Measurements from ENCODE around the gene RALGPS2.

The RALGPS2 gene

DNA sequence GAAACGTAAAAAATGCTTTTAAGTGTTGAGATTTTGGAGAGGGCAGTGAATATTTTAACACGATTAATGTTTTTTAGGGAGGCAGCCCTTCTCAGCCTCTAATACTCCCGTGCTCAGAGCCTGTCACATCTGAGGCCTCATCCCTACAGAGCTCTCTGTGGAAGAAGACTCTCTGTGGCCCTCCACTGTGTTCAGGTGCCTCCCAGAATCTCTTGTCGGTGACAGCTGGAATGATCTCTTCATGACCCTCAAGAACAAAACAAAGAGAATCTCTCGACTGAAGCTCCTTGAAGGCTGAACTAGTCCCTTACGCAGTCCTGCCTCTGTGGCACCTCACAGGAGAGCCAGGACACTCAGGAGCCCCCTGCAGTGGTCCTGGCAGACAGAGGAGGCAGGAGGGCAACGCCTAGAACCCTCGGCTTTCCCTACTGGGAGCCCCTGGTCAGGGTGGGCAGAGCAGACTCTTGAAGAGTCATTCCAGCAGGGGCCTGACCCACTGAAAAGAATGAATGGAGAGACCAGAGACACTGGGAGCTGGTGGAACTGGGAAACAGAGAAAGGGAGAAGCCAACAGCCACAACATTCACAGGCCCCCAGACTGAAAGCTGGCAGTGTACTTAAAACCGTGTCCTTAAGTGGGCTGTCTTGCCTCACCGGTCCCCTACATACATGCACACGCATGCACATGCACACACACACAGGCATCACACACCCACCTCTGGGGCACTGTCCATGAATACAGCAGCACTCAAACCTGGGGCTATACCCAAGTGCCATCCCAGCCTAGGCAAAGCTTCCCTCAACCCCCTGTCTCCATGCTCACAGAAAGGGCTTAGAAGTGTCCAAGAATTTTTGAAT is 213.3 kb downstream of the RALGPS2 start:
- no peaks in the 10 kb centered on the region for H3K36me3 ChIP-seq (replicated peaks; ENCODE audit: low read depth, low read length)
- TF ChIP-seq, protein P1, sequence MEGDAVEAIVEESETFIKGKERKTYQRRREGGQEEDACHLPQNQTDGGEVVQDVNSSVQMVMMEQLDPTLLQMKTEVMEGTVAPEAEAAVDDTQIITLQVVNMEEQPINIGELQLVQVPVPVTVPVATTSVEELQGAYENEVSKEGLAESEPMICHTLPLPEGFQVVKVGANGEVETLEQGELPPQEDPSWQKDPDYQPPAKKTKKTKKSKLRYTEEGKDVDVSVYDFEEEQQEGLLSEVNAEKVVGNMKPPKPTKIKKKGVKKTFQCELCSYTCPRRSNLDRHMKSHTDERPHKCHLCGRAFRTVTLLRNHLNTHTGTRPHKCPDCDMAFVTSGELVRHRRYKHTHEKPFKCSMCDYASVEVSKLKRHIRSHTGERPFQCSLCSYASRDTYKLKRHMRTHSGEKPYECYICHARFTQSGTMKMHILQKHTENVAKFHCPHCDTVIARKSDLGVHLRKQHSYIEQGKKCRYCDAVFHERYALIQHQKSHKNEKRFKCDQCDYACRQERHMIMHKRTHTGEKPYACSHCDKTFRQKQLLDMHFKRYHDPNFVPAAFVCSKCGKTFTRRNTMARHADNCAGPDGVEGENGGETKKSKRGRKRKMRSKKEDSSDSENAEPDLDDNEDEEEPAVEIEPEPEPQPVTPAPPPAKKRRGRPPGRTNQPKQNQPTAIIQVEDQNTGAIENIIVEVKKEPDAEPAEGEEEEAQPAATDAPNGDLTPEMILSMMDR (IDR thresholded peaks at IDR 0.05; ENCODE audit: low read depth, low read length) = no peak
- TF ChIP-seq EZH2phosphoT487 (IDR thresholded peaks at IDR 0.05; ENCODE audit: low read depth) = no peak
- no peak overlapping the region for H2AFZ ChIP-seq (ENCODE audit: low read depth, low read length)
- peaks cover 14% of the 10 kb centered on the region; the same call in 1 of the 2 replicates for H3K4me1 ChIP-seq (ENCODE audit: low read length)
- H3K4me3 ChIP-seq (ENCODE audit: low read length) = no peak overlapping the region
- no peak overlapping the region for H3K27ac ChIP-seq (ENCODE audit: low read length)
- H3K79me2 ChIP-seq (ENCODE audit: low read length) = no peaks in the 10 kb centered on the region
- H3K27me3 ChIP-seq (ENCODE audit: low read depth, low read length) = peaks cover 7% of the 10 kb centered on the region; the same call in 1 of the 2 replicates
- H3K4me2 ChIP-seq (ENCODE audit: low read length) = no peak overlapping the region
- no peaks in the 10 kb centered on the region for H3K9me3 ChIP-seq (ENCODE audit: insufficient read depth, low read length)
- H3K9ac ChIP-seq (ENCODE audit: low read length) = no peak overlapping the region
- H4K20me1 ChIP-seq (ENCODE audit: insufficient read depth, low read length) = no peaks in the 10 kb centered on the region

DNA sequence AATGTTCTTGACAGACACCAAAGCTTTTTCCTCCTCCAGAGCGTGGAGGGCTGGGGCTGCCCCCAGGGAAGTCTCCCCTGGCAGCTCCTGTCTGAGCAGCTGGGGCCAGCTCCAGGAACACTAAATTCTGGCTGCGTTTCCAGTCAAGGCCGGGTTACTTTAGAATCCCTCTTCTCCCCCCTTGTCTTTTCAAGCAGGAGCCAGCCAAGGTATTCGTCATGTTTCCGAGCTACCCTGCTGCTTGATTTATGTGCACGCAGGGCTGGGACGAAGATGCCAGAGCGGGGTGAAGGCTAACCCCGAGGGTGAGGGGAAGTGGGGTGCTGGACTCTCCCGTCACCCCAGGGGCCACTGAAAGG is 213.9 kb downstream of the RALGPS2 start:
- peaks cover 13% of the 10 kb centered on the region; the same call in 1 of the 2 replicates for H3K4me1 ChIP-seq (ENCODE audit: low read length)
- H3K27me3 ChIP-seq (ENCODE audit: low read depth, low read length) = peaks cover 7% of the 10 kb centered on the region; the same call in 1 of the 2 replicates
- no peaks in the 10 kb centered on the region for H3K36me3 ChIP-seq (replicated peaks; ENCODE audit: low read depth, low read length)
- H3K27ac ChIP-seq (ENCODE audit: low read length) = no peak overlapping the region
- no peaks in the 10 kb centered on the region for H3K9me3 ChIP-seq (ENCODE audit: insufficient read depth, low read length)
- no peaks in the 10 kb centered on the region for H3K79me2 ChIP-seq (ENCODE audit: low read length)
- H3K9ac ChIP-seq (ENCODE audit: low read length) = no peak overlapping the region
- H3K4me3 ChIP-seq (ENCODE audit: low read length) = no peak overlapping the region
- TF ChIP-seq, protein P1 (IDR thresholded peaks at IDR 0.05; ENCODE audit: low read depth, low read length) = no peak
- TF ChIP-seq EZH2phosphoT487 (IDR thresholded peaks at IDR 0.05; ENCODE audit: low read depth) = no peak
- no peak overlapping the region for H2AFZ ChIP-seq (ENCODE audit: low read depth, low read length)
- H4K20me1 ChIP-seq (ENCODE audit: insufficient read depth, low read length) = no peaks in the 10 kb centered on the region
- no peak overlapping the region for H3K4me2 ChIP-seq (ENCODE audit: low read length)

DNA sequence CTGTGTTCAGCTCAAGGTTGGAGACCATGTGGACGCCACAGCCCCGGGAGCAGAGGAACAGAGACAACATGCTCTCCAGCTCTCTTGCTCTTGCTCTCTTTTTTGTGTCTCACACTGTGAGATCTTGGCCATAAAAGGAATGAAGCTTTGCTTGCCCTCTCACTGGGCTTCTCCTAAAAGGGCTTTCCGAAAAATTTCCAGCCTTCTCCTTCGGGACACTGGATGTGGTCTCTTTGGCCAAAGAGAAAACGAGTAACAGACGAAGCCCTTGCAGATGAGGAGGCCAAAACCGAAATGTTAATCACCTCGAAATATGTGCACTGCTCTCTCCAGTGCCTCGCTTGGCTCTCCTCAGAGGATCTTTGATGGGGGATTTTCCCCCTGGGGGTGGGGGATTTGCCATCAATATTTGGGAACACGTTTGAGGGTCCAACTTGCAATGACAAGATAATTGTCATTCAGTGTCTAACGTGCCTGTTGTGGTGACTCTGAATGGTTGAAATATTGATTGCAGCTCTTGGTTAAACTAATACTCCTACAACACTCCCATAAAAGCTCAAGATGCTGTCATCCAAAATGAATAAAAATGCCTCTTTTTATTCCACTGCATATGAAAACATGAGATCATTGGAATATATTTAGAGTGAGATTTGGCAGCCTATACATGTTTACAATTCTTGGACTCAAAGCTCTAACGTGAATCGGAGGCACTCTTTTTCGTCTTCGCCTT is 214.5 kb downstream of the RALGPS2 start:
- Histone ChIP-seq H3K4me1 (ENCODE audit: low read length) (peaks cover 7% of the 10 kb centered on the region; the same call in 1 of the 2 replicates), H2AFZ (ENCODE audit: low read depth, low read length) (no peak overlapping the region), H3K79me2 (ENCODE audit: low read length) (no peaks in the 10 kb centered on the region), H3K4me3 (ENCODE audit: low read length) (no peak overlapping the region), H3K27me3 (ENCODE audit: low read depth, low read length) (peaks cover 7% of the 10 kb centered on the region; the same call in 1 of the 2 replicates), H4K20me1 (ENCODE audit: insufficient read depth, low read length) (no peaks in the 10 kb centered on the region), H3K4me2 (ENCODE audit: low read length) (no peak overlapping the region), H3K9me3 (ENCODE audit: insufficient read depth, low read length) (no peaks in the 10 kb centered on the region), H3K36me3 (replicated peaks; ENCODE audit: low read depth, low read length) (no peaks in the 10 kb centered on the region), H3K27ac (ENCODE audit: low read length) (no peak overlapping the region), H3K9ac (ENCODE audit: low read length) (no peak overlapping the region)
- TF ChIP-seq, protein P1 (IDR thresholded peaks at IDR 0.05; ENCODE audit: low read depth, low read length) = no peak
- TF ChIP-seq EZH2phosphoT487 (IDR thresholded peaks at IDR 0.05; ENCODE audit: low read depth) = no peak

Data from OCI-LY3 (cell line).